H1 (cell line): Measurements from ENCODE around the gene NPAS4. TPM values are rescaled to one million over a fixed set of nuclear protein-coding genes. Genes with fewer than 3 reads are reported as not detected.
A peak's percentile ranks its signal among the peaks of the same experiment; 100 is the strongest.

ENCODE experiments used
- CHD7 ChIP-seq: fragments of 300-600 bp; sonication (generic); IDR thresholded peaks from 2 replicates; pipeline ENCODE4 v1.7.1; 2012; ENCODE audit warnings: low read length, moderate library complexity, mild to moderate bottlenecking, inconsistent platforms; ENCODE audit not compliant: insufficient replicate concordance
- EZH2 ChIP-seq: fragments of 200-600 bp; sonication (generic); IDR thresholded peaks from 2 replicates; pipeline ENCODE4 v1.7.1; 2012; ENCODE audit warnings: low read depth, mild to moderate bottlenecking, moderate library complexity, low read length, inconsistent platforms; ENCODE audit not compliant: severe bottlenecking
- JUN ChIP-seq: IDR thresholded peaks from 2 replicates; pipeline ENCODE4 v1.6.1; 2011; ENCODE audit warnings: low read depth, mild to moderate bottlenecking, improper control_type of control experiment, low read length
- POLR2AphosphoS5 ChIP-seq: IDR thresholded peaks from 2 replicates; pipeline ENCODE4 v1.6.1; 2011; ENCODE audit warnings: low read depth, low read length
- RAD21 ChIP-seq, 2 experiments: IDR thresholded peaks in 1 of 2; conservative IDR thresholded peaks in 1 of 2; 2 replicates each; pipeline ENCODE4 v1.6.1; 2011; ENCODE audit warnings: low read depth in 2 of 2, low read length in 2 of 2, improper control_type of control experiment in 1 of 2, inconsistent platforms in 1 of 2, mild to moderate bottlenecking in 1 of 2, moderate library complexity in 1 of 2
- RXRA ChIP-seq: IDR thresholded peaks from 2 replicates; pipeline ENCODE4 v1.6.1; 2011; ENCODE audit warnings: low read depth, mild to moderate bottlenecking, low read length, moderate library complexity; ENCODE audit not compliant: insufficient read depth
- TAF7 ChIP-seq: optimal IDR thresholded peaks from 2 replicates; pipeline ENCODE3; 2011; ENCODE audit warnings: low read depth, mild to moderate bottlenecking, inconsistent platforms, low read length, moderate library complexity, borderline replicate concordance
- USF2 ChIP-seq: IDR thresholded peaks from 2 replicates; pipeline ENCODE4 v1.6.1; 2011; ENCODE audit warnings: low read length, improper control_type of control experiment
- polyA plus RNA-seq, 7 experiments: library from polyadenylated mRNA; depleted of rRNA in 3 of 7; stranded (reverse) in 5 of 7; unstranded in 2 of 7; fragments of >200 nt in 5 of 7; fragments of 200-250 nt in 2 of 7; gene quantifications; 1 replicate in 5 of 7; 2 replicates in 1 of 7; 4 replicates in 1 of 7; pipeline versions ENCODE4 v1.2.1 to v1.2.3, GENCODE V29; 2011 to 2013; ENCODE audit warnings: missing spikeins in 2 of 7, mixed read lengths in 2 of 7
- total RNA-seq: library from RNA; stranded (reverse); fragmentation: NEBNext Ultra II Directional; extraction: Animal tissue kit (Norgen Biotek cat#: 25700); gene quantifications from 2 replicates; pipeline ENCODE4 v1.2.1, GENCODE V29; 2021

The NPAS4 gene
- total and polyA plus RNA-seq, 2 of the 8 experiments (the other 6 are each of a cell fraction or from before 2014, with no cell fraction given), result 0.73 to 0.99 TPM

GRCh38 chr11:66421492-66422205, 814 bp downstream of the NPAS4 start (continued):
- TF ChIP-seq JUN (no peak), RAD21 (IDR thresholded peaks at IDR 0.05 in 1 of 2, conservative IDR thresholded peaks at IDR 0.05 in 1 of 2; ENCODE audit: low read depth in 2 of 2, low read length in 2 of 2) (peak in 1 of 2 experiments; percentile 49; a peak in 2 of 4 replicates), RXRA (no peak), EZH2 (peak; percentile 10), CHD7 (no peak), POLR2AphosphoS5 (peak; percentile 84), USF2 (no peak), TAF7 (peak; percentile 100)
